ENCODE measurements around the gene METTL14.

METTL14 gene

GRCh38 chr4:118734491-118735205 lies 49.5 kb downstream of the METTL14 start:
- H3K4me3 ChIP-seq (ENCODE audit: low read length) = no peak overlapping the region
- DNase-seq (ENCODE audit: low read depth) = no peak
- no peak for TF ChIP-seq CTCF (conservative IDR thresholded peaks at IDR 0.05; ENCODE audit: low read depth, low read length)

GRCh38 chr4:118736900-118737299 lies 51.7 kb downstream of the METTL14 start:
- no peak for TF ChIP-seq CTCF (conservative IDR thresholded peaks at IDR 0.05; ENCODE audit: low read depth, low read length)
- no peak overlapping the region for H3K4me3 ChIP-seq (ENCODE audit: low read length)
- DNase-seq (ENCODE audit: low read depth) = no peak

GRCh38 chr4:118738090-118738489 lies 52.9 kb downstream of the METTL14 start:
- no peak for TF ChIP-seq CTCF (conservative IDR thresholded peaks at IDR 0.05; ENCODE audit: low read depth, low read length)
- no peak overlapping the region for H3K4me3 ChIP-seq (ENCODE audit: low read length)
- no peak for DNase-seq (ENCODE audit: low read depth)

- no peak for DNase-seq (ENCODE audit: low read depth)
- H3K4me3 ChIP-seq (ENCODE audit: low read length) = no peak overlapping the region
- no peak for TF ChIP-seq CTCF (conservative IDR thresholded peaks at IDR 0.05; ENCODE audit: low read depth, low read length)
Measured at GRCh38 chr4:118739022-118739713, 54.0 kb downstream of the METTL14 start.

GRCh38 chr4:118740869-118741268 lies 55.7 kb downstream of the METTL14 start:
- no peak overlapping the region for H3K4me3 ChIP-seq (ENCODE audit: low read length)
- DNase-seq (ENCODE audit: low read depth) = no peak
- TF ChIP-seq CTCF (conservative IDR thresholded peaks at IDR 0.05; ENCODE audit: low read depth, low read length) = peak; percentile 12

GRCh38 chr4:118741301-118741855 lies 56.2 kb downstream of the METTL14 start:
- no peak for TF ChIP-seq CTCF (conservative IDR thresholded peaks at IDR 0.05; ENCODE audit: low read depth, low read length)
- peak; percentile 36 for DNase-seq (ENCODE audit: low read depth)
- no peak overlapping the region for H3K4me3 ChIP-seq (ENCODE audit: low read length)
